Measurements from ENCODE around the gene SPOCK1.
"Not testable (repeated sequence)": the region's sequence is repeated elsewhere in the genome, so short reads cannot be mapped to it uniquely, and the experiment has no call there.

The SPOCK1 gene

DNA sequence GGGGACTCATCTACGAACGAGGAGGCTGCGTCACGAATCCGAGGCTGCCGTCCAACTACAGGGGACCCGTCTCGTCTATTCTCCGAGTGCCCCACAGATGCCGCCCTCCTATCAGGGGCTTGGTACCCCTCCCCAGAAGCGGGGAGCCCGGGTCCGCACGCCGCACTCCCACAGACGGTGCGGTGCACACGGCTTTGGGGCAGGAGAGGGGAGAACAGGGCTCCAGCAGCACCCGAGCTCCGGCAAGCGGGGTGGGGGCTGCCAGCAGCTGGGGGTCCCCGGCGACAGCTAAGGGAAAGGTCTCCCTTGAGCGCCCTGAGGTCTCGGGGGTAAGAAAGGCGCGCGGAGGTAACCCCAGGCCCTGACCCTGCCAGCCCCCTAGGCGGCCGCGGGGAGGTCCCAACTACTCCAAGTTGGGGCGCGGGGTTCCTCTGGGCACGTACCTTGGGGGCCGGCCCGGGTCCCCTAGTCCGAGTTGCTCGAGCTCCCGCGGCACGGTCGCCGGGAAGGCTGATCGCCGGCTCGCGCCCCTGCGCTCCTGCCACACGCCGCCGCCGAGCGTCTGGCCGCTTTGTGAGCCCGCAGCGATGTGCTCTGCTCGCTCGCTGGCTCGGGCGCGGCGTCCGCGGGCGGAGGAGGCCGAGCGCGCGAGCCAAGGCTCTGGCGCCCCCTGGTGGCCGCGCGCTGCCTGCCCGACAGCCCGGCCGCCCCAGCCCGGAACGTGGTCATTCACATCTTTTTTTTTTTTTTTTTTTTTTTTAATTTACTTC, at the start of gene SPOCK1:
SPOCK1 (minus strand) TSS at position 591 of the 770 bp plus-strand sequence.
- DNase-seq (ENCODE audit: low read depth in 4 of 4, low spot score in 1 of 4), result peak in 3 of 4 experiments; percentile 25 to 49 (median 37)

DNA sequence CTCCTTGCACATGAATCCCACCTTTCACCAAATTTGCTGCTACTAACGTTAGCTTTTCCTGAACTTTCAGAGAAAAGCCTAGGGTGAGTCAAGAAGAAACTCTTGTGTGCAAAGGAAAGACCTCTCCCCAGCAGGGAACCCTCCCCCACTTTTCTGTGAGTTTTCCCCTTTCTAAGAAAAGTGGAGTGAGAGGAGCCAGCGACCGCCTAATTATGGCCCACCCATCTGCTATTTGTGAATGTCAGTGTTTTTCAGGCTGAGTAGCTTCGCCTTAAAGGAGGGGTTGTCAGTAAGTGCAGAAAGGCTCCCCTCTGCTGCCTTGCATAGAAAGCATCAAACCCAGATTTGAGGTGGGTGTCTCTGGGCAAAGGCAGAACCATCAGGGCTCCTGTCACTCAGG, 46.8 kb upstream of the SPOCK1 start:
- no peak for DNase-seq (ENCODE audit: low read depth in 4 of 4, low spot score in 1 of 4)

GRCh38 chr5:137535449-137535848, 36.3 kb upstream of the SPOCK1 start:
- not testable (repeated sequence) for DNase-seq (ENCODE audit: low read depth in 4 of 4, low spot score in 1 of 4)

- DNase-seq (ENCODE audit: low read depth in 4 of 4, low spot score in 1 of 4), result no peak
Observed at GRCh38 chr5:137533963-137534362, 34.8 kb upstream of the SPOCK1 start.

DNA sequence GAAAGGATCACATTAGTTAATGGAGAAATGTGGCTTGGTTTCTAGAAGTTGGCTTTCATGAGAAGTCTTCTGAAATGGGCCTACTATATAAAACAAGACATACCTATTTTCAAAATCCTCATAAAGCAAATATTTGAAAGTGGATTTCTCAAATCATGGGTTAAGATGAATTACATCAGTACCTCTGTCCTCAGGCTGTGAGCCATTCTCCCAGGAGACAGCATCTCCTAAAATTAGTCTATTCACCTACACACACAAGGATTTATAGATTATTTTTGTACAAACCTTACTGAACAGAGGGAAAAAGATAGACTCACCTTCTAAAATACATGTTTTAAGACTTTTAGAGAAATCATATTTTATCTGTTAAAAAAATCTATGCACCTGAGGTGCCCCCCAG, 32.1 kb upstream of the SPOCK1 start:
- no peak for DNase-seq (ENCODE audit: low read depth in 4 of 4, low spot score in 1 of 4)

- DNase-seq (ENCODE audit: low read depth in 4 of 4, low spot score in 1 of 4), result no peak
Observed at GRCh38 chr5:137521246-137521645, 22.1 kb upstream of the SPOCK1 start.

GRCh38 chr5:137516961-137517360, 17.8 kb upstream of the SPOCK1 start:
- DNase-seq (ENCODE audit: low read depth in 4 of 4, low spot score in 1 of 4), result no peak

DNA sequence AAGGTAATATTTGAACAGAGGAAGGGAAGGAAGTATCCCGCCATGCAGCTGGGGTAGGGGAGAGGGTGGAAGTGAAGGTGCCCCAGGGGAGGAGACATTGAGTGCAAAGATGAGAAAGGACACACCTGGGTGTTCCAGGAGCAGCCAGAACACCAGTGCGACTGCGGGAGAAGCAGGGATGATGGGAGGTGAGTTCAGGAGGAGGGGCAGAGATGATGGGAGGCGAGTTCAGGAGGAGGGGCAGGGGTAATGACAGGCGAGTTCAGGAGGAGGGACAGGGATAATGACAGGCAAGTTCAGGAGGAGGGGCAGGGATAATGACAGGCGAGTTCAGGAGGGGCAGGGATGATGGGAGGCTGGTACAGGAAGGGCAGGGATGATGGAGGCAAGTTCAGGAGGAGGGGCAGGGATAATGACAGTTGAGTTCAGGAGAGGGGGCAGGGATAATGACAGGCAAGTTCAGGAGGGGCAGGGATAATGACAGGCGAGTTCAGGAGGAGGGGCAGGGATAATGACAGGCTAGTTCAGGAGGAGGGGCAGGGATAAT, 17.2 kb upstream of the SPOCK1 start:
- DNase-seq (ENCODE audit: low read depth in 4 of 4, low spot score in 1 of 4), result no peak

DNA sequence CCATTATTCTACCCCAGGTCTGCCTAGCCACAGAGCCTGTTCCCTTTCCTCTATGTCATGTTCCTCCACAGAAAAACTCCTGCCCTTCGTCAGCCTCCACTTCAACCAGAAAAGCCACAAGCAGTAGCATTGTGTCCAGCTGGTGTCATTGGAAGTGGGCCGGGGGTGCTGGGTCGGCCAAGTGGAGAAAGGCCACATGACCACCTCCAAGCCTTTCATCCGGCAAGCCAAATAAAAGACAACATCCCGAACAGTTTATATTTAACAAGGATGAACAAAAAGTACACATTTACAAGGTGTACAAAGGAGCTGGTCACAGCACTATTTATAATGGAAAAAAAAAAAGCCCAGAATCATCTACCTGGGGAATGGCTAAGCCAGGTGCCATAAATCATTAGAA, 16.1 kb upstream of the SPOCK1 start:
- DNase-seq (ENCODE audit: low read depth in 4 of 4, low spot score in 1 of 4), result no peak

DNA sequence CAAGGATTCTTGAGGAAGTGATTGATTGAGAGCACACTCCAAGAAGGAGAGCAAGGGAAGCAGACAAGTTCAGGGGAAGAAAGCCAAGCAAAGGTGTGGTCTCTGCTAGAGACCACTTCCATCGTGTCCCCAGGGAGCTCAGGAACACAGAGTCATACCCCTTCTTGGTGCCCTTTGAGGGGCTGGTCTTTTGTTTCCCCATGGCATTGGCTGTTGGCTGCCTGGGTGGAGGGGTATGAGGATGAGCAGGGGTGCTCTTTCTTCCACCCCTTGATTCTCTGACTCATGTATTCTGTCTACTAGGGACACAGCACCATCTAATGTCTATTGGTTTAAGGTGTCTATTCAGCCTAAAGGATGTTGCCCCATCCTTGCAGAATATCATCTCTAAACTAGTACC, 11.5 kb upstream of the SPOCK1 start:
- no peak for DNase-seq (ENCODE audit: low read depth in 4 of 4, low spot score in 1 of 4)

DNA sequence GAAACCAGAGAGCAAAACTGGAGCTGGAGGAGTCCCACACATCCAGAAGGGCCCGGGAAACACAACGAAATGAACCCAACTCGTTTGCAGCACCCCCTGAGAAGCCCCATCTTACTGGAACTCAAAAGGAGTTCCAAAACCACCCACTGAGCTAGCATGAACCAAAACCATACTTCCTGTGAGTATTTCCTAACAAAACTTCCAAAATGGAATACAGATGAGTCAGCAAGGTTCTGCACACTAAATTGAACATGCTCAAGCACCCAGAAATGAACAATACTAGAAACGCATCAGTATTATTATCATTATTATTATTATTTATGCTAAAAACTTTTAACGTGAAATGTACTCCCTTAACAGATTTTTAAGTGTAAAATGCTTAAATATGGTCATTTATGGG, 8.0 kb upstream of the SPOCK1 start:
- DNase-seq (ENCODE audit: low read depth in 4 of 4, low spot score in 1 of 4), result no peak

DNA sequence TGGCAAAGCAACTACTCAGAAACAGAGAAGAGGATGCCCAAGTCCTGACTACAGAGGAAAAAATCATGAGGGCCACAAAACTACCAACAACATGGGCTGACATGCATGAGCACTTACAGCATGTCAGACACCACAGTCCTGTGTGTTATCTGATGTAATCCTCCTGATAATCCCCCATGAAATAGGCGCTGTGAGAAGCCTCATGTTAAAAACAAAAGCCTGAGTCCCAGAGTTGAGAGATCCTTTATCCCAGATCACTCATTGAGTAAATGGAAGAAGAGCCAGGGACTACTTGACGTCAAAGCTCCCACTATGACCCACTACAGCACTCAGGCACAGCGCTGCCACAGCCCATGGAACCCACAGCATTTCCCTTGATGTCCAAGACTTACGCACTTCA, 7.2 kb upstream of the SPOCK1 start:
- no peak for DNase-seq (ENCODE audit: low read depth in 4 of 4, low spot score in 1 of 4)

DNA sequence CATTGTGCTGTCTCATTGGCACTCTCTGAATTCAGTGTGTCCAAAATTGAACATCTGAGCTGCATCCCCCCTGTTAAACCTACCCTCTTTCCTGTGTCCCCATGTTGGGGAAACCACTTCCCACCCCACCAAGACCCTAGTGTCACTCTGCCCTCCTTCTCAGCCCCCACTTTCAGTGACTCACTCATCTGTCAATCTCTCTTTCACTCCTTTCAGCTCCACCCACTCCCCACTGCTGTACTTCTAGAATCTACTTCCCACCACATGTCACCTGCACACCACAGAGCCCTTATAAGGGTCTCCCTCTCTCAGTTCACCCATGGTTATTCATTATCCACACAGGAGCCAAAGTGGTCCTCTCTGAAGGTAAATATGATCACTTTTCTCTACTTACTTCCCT, 5.8 kb upstream of the SPOCK1 start:
- DNase-seq (ENCODE audit: low read depth in 4 of 4, low spot score in 1 of 4), result no peak

DNA sequence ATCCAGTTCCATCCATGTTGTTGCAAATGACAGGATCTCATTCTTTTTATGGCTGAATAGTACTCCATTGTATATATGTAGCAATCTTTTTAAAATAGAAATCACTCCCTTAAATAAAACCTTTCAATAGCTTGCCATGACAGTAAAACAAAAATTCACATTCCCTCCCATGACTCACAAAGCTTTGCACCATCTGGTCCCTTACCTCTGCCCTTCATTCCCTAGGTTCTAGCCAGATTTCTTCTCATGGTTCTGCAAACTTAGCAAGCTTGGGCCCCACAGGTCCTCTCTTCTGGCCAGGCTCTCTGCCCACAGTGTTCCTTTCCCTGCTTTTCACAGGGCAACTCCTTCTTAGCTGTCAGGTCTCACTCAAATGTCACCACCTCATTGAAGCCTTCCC, 4.3 kb upstream of the SPOCK1 start:
- DNase-seq (ENCODE audit: low read depth in 4 of 4, low spot score in 1 of 4), result no peak

GRCh38 chr5:137502632-137503031, 3.5 kb upstream of the SPOCK1 start:
- no peak for DNase-seq (ENCODE audit: low read depth in 4 of 4, low spot score in 1 of 4)

- no peak for DNase-seq (ENCODE audit: low read depth in 4 of 4, low spot score in 1 of 4)
Observed at GRCh38 chr5:137501846-137502406, 2.8 kb upstream of the SPOCK1 start.

GRCh38 chr5:137501226-137501625, 2.1 kb upstream of the SPOCK1 start:
- DNase-seq (ENCODE audit: low read depth in 4 of 4, low spot score in 1 of 4), result no peak

DNA sequence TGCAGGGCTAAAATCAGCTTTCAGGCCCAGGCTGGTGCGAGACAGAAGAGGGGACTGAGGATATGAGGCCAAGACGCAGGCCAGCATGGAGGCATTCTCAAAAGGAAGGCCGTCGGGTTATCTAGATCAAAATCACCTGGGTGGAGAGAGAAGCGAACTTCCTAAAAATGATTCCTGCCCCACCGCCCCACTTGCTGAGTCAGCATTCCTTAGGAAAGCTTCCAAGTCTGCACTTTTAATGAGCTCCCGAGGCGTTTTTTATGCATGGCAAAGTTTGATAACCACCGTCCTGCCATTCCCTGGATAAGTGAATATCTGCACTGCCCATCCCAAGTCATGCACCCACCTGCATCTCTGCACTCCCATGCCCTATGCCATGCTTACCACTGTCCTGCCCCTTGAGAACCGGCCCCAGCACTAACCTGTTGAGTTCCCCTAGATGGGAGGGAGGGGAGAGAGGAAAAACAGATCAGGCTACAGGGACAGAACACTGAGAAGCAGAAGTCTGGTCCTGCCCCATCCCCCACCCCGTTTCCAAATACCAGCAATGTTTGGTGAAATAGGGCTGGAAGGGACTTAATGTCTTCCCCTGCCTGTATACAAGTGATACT, 1.6 kb upstream of the SPOCK1 start:
- no peak for DNase-seq (ENCODE audit: low read depth in 4 of 4, low spot score in 1 of 4)

- DNase-seq (ENCODE audit: low read depth in 4 of 4, low spot score in 1 of 4), result not testable (repeated sequence)
Observed at GRCh38 chr5:137499506-137499847, 351 bp upstream of the SPOCK1 start.

DNA sequence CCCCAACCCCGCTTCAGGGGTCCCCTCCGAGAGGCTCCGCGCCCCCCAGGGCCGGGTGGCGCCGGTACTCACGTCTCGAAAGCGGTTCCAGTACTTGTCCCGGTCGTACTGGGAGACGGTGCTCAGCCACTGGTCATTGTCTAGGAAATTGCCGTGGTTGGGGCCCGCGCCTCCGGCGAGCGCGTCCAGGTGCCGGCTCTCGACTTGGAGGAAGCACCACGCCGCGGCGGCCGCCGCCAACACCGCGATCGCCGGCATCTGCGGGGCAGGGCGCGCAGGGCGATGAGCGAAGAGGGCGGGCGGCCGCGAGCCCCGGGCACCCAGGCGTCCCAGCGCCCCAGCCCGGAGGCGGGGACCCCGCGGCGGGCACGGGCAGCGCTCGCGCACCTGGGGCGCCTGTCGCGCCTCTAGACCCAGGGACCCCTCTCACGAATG, 808 bp downstream of the SPOCK1 start:
- DNase-seq (ENCODE audit: low read depth in 4 of 4, low spot score in 1 of 4), result no peak

DNA sequence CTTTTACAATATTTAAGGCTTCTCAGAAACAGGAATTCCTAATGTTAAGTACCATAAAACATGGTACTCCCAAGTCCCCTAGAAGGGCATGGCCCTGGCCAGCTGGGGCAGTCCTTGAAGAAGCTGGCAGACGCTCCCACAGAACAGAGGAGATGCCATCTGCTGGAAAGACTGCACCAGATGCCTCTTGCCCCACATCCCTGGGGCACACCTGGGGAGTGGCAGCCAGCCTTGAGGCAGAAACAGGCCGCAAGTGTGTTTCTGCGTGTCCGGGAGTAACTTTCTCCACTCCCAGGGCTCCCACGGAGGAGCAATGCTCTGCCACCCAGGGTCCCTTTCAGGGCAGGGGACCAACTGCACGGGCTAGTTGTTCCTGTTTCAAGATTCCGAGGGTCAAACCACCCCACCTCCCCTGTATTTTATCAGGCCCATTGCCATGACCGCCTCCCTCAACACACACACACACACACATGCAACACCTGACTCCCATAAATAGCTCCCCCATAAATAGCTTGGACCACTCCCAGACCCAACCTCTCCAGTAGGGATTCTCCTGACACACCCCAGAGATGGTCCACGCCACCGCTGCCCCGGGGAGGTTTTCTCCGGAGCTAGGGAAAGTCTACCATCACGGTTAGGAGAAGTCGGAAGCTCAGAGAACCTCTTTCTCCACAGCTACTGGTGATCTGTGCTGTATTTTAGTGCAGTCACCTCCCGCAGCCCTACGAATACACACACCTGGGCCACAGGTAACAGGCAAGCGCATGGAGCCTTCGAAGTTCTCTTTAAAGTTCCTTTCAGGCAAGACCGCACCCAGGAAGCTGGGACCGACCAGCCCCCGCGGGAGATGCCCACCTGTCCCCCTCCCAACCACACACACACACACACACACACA, 1.5 kb downstream of the SPOCK1 start:
- no peak for DNase-seq (ENCODE audit: low read depth in 4 of 4, low spot score in 1 of 4)
